HG02885 (cell line): ENCODE data around the gene TEAD3.
A peak's percentile ranks its signal among the peaks of the same experiment; 100 is the strongest.

ENCODE experiments used
- ATAC-seq: cut with Tn5 transposase; IDR thresholded peaks from one replicate; pipeline ENCODE4 v1.9.1; 2021; ENCODE audit warnings: mild to moderate bottlenecking; ENCODE audit not compliant: unreplicated experiment, poor library complexity

Gene TEAD3

DNA sequence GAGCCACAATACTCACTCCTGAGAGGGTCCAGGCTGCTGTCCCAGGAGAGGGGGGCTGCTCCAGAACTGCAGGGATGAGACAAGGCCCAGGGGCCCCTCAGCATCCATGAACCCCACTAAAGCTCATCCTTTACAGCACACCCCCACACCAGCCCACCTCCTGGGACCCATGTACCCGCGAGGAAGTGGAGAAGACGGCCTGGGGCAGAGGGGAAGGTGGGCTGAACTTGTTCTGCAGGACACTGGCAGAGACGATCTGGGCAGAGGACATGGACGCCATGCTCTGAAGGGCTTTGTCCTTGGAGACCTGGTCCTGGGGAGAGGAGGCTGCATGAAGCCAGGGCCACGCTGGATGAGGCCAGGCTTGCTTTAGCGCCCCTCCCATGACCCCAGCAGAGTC is 18.6 kb downstream of the TEAD3 start:
- ATAC-seq = no peak

DNA sequence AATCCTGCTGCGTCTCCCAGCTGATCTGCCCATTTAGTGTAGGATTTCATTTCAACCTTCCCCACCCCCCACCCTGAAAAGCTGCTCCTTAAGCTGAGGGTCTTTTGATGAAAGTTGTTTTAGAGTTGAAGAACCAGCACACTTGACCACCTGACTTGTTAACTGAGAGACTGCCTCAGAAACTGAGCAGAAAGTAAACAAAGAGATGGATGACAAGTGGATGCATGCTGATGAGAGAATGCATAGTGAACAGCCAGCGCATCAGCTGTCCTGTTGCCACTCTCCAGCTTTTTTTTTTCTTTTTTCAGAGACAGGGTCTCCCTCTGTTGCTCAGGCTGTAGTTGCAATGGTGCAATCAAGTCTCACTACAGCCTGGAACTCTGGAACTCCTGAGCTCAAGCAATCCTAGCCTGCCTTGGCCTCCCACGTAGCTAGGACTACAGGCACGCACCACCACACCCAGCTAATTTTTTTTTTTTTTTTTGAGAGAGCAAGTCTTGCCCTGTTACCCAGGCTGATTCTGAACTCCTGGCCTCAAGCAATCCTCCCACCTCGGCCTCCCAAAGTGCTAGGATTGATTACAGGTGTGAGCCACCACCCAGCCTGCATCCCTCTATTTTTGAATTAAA is 19.2 kb downstream of the TEAD3 start:
- ATAC-seq = no peak

DNA sequence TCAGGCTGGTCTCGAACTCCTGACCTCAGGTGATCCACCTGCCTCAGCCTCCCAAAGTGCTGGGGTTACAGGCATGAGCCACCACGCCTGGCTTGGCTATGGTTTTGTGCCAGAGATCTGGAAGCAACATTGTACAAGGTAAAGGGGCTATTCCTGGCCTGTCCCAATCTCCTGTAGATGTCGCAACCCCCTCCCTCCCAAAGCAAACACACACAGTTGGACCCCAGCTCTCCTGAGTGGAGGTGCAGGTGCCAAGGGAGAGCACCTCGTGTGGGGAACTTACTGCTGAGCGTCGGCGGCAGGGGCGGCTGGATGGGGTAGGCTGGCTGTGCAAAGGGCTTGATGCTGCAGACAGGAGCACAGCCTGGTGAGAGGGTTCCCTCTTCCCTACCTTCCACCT is 19.9 kb downstream of the TEAD3 start:
- ATAC-seq = no peak

DNA sequence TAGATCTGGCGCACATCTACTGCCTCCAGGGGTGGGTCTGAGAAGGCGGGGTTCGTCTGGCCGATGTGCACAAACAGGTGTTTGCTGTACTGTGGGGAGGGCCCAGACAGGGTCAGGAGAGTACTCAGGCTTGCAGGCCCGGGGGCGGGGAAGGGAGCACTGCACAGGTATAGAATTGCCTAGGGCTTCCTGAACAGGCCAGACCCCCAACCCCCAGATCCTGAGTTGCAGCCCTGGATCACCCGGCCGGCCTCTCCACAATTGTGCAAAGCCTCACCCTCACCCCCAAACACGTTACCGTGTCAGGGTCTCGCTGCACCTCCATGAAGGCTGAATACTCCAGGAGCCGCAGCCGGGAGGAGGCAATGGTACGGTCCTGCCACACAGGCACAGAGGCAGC is 20.9 kb downstream of the TEAD3 start:
- ATAC-seq = no peak

DNA sequence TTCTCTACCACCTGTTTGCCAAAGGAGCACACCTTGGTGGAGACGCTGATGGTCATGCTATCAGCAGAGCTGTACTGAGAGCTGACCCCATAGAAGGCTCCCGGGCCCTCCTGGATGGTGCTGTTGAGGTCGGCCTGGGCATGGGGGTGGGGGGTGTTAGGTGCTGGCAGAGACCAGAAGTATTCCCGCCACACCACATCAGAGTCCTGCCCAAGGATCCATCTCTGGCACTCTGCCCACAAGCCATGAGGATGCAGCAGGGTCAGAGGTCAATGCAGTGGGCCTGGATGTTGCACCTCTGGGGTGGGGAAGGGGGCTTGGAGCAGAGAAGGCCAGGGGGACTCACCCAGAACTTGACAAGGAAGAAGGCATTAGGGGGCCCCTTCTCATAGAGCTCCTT is 21.3 kb downstream of the TEAD3 start:
- no peak for ATAC-seq

DNA sequence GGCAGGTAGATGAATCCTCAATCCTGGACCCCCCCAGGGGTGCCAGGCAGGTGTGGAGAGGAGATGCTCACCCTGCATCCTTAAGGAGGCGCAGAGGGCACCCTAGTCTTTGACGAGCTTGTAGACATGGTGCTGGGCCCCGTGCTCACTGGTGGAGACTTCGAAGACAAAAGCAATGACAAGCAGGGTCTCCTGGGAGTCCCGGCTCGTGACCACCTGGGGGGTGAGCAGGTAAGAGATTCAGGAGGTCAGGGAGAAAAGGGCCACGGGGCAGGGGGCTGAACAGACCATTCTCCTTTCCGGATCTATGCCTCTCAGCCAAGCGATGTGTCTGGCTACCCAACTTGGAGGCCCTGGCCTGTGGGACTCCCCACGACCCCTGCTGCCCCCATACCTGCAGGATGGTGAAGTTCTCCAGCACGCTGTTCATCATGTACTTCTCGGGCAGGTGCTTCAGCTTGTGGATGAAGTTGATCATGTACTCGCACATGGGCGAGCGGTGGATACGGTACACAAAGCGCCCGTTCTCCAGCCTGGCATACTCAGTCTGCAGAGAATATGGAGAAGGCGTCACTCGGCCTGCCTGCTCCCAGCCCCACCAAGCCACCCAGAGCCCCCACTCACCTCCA is 21.8 kb downstream of the TEAD3 start:
- no peak for ATAC-seq

DNA sequence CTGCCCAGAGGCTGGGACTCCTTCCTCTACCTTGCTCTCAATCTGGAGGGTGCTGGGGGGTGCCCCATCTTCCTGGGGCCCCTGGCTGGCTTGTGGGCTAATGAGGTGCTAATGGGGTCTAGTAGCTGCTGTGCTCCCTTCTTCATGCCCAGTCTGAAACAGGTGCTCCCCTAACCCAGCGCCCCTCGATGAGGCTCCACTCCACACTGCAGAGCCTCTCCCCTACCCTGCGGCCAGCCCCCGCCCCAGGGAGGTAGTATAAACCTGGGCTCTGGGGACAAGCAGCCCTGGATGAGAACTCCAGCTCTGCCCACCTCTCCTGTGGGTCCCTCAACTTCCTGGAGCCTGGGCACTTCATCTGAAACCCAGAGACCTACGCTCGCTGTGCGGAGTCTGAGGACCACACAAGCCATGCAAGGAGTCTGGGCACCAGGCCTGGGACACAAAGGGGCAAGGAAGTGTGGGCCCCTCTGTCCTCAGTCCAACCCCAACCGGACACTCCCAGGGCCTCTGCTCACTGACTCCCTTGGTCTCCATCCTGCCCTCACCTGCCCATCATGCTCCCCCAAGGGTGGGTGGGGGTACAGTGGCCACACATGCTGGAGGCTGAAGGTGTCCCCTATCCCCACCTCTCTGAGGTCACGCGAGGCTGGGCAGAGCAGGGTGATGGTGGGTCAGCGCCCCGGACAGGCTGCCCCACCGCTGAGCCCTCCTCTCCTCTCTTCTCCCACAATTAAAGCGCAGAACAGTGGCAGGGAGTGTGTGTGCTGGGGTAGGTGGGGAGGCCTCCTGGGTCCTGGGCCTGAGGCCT is 22.5 kb downstream of the TEAD3 start:
- no peak for ATAC-seq

DNA sequence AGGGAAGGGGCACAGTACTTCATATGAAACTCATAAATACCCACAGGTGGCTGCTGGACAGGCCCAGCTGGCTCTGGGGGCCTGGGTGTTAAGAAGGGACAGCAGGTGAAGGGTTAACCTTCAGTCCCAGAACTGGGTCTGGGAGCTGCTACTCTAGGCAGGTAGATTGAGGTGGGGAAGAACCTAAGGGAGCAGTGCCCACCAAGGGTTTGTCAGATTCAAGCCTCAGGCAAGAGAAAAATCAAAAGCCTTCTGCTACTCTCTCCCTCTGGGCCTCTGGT is 23.1 kb downstream of the TEAD3 start:
- no peak for ATAC-seq

DNA sequence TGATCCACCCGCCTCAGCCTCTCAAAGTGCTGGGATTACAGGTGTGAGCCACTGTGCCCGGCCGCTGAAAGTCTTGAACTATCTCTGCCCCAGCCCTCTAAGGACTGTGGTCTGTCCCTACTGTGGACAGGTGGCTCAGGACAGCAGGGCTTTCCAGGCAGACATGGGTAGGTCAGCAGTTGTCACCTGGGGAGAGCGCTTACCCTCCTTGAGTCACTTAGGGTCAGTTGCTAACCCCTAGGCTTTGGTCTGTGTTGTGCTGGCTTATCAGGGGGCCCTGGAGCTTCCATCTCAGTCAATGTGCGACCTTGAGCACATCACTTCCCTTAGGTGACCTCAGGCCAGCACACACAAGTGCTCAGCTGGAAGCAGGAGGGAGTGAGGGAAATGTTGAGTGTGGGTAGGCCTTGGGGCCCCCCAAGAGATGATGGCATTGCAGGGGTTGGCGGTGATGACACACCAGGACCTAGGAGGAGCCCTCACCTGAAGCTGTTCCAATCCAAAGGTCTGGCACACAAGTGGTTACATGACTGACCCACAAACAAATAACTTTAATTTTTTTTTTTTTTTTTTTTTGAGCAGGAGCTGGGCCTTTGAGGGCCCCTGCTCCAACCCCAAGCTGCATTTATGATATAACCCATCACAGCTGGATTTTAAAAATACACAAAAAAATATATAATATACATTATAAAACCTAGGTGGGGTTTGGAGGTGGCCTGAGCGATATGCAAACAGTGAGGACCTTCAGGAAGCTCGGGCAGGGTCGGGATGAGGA is 23.6 kb downstream of the TEAD3 start:
- no peak for ATAC-seq

DNA sequence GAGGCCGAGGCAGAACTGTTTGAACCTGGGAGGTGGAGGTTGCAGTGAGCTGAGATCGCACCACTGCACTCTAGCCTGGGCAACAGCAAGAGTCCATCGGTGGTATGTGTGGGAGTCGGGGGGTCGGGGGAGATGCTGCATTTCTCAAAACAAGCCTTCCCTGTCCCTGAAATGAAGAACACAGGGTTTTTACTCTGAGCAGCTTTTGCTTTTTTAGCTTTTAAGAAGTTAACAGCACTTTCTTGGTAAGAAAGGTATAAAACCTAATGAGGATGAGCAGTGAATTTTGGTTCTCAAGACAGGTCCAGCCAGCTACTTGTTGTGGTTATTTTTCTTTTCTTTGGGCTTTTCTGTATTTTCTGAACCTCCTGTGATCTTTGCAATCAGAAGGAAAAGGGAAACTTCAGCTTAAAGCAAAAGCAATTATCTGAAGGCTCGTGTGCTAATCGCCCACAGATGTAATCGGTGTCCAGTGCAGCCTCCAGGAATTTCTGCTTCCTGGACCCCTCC is 25.0 kb downstream of the TEAD3 start:
- no peak for ATAC-seq

DNA sequence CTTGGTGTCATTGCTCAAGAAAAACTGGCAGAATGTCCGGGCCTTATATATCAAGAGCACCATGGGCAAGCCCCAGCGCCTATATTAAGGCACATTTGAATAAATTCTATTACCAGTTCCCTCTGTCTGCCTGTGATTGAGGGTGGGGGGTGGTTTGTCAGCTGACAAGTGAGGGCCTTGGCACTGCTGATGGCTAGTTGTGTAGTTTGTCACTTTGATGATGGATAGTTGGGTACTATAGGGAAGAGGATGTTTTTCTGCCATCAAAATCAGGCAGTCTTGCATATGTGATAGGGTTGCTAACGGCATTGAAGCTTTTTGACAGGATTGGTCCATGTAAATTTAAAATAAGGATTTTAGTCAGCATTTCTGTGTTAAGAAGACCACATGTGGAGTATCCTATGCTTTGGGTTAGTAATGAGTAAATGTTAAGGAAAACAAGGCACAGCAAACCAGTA is 26.2 kb downstream of the TEAD3 start:
- ATAC-seq = no peak

DNA sequence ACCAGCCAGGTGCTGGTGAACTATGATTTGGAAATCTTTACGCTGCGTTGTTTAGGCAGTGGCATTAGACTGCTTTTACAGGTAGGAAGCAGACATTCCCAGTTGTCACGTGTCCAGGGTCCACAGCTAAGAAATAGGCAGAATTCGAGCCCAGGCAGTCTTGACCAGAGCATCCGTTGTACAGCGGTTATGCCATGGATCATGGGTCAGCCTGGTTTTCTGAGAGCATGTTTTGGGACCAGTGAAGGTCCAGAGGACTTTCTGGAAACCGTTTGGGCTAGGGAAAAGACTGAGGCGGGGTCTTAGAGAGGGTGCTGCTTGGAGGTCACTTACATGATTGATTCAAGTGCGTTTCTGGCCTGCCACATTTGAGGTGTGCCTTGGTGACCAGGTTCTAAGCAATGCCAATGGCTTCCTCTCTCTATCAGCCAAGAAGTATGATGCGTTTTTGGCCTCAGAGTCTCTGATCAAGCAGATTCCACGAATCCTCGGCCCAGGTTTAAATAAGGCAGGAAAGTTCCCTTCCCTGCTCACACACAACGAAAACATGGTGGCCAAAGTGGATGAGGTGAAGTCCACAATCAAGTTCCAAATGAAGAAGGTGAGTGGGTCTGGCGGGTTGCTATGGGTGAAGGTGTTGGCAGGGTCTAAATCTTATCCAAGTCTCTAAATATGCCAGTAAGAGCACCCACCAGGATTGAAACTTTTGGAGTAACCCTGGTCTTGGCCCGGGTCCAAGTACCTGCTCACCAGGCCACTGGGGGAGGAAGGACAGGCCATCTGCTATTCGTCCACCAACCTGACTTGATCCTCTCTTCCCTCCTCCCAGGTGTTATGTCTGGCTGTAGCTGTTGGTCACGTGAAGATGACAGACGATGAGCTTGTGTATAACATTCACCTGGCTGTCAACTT is 26.9 kb downstream of the TEAD3 start:
- ATAC-seq = no peak

DNA sequence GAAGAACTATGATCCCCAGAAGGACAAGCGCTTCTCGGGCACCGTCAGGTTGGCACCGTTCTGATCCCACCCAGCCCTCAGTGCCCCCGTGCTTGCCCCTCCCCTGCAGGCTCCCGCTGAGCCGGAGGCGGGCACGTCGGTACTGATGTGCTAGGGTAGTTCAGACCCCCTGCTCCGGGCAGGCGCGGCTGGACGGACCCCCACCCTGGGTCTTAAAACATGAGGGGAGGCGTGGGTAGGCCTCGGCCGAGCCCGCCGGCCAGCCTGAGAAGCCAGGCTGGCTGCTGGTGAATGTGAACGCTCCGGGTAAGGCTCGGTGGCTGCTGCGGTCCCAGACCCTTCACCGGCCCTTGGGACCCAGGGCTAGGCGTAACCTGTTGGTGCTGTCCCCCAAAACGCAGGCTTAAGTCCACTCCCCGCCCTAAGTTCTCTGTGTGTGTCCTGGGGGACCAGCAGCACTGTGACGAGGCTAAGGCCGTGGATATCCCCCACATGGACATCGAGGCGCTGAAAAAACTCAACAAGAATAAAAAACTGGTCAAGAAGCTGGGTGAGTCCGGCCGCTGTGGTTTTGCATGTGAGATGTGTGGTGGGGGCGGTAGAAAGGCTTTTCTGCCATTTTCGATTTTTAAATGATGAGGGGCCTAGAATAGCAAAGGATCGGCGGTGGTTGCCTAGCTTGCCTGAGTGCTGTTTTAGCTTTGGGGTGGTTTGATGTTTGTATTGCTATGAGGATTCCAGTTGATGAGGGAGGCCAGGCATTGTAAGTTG is 27.7 kb downstream of the TEAD3 start:
- ATAC-seq = no peak

DNA sequence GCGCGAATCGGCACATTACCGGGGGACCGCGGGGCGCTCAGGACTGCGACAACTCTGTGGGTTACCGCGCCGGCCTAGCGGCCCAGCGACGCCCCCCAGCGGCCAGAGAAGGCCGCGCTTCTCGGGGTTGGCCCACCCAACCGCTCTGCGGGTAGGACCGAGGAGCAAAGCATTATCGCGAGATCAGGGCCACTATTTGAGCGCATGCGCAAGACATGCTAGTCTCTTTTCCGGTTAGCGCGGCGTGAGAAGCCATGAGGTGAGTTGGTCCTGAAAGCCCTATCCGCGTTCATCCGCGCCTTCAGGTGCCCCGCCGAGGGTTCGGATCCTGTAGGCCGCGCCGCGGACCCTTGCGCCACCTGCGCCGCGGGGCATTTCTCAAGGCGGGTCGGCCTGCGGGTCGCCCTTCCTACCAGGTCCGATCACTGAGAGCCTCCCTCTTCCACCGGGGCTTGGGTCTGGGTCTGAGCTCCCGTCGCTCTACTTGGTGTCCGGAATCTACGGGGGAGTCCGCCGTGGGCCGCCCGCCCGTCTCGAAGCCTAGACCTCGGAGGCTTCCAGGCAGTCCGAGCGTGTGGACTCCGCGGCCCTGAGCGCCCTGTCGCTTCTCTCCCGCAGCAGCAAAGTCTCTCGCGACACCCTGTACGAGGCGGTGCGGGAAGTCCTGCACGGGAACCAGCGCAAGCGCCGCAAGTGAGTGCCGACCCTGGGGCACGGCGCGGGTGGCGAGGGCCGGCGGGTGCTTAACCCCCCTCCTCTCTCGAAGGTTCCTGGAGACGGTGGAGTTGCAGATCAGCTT is 28.5 kb downstream of the TEAD3 start, which contains the start of gene RPL10A:
Gene RPL10A, plus strand, starts transcription at position 221 of the 799 bp plus-strand sequence. Its CDS starts 34 bp downstream, at position 255.
- ATAC-seq = peak; percentile 90

DNA sequence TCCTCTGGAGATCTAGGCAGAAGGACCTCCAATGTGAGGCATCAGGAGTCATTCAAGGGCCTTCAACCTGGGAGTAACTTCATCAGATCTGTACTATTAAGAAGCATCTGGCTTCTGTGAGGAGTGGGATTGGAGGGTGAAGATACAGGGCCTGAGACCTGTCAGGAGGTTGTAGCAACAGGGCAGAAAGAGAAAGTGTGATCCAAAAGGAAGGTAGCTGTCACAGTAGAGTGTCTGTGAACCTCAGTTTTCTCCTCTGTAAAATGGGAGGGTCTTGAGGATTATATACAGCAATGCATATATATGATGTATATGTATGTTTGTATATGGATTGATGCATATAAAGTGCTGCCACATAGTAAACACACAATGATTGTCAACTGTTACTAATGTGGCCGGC is 31.2 kb downstream of the TEAD3 start:
- no peak for ATAC-seq

DNA sequence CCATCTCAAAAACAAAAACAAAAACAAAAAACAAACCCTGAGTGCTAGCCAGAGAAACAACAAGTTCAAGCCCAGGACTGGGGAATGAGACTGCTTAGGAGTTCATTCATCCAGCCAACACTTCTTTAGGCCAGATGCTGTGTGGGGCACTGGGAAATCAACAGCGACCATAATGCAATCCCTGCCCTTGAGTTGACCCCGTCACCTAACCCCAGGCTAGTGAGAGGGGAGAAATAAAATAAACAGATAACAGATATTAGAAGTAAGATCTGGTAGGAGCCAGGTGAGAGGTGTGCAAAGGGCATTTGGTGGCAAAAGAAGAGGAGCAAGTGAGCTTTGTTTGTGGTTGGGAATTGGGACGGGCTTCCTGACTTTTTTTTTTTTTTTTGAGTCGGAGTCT is 33.6 kb downstream of the TEAD3 start:
- ATAC-seq = no peak

DNA sequence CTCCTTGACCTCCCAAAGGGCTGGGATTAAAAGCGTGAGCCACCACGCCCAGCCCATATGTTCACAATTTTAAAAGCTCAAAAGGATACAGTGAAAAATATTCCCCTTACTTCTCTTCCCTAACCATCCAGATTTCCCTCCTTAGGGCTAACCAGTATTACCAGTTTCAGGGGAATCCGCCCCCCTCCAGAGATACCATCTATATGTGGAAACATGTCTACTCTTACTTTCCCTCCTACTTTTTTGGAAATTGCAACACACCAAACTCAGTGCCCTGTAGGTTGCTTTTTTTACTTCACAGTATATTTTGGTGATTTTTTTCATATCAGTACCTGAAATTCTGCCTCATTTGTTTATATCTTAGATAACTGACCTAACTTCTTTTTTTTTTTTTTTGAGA is 35.6 kb downstream of the TEAD3 start:
- no peak for ATAC-seq

DNA sequence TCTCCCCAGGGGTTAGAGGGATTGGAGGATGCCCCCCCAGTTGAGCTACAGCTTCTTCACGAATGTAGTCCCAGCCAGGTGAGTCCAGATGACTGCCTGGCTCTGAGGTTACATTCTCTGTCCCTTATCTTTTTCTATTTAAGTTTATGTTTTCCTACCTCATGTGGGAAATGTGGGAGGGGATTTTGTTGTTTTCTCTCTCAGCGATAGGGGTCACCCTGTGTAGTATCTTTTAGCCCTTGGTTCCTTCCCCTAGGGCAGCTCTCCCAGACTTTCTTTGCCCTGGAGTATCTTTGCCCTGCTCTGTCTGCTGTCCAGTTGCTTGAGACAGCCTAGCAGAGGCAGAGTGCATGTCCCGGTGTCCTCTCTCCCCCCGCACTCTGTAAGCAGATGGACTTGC is 39.0 kb downstream of the TEAD3 start:
- no peak for ATAC-seq
